HFF-Myc (cell line): ENCODE results near the gene STARD13.
A peak's percentile ranks its signal among the peaks of the same experiment; 100 is the strongest.

Experiments
- DNase-seq: peaks from one replicate; pipeline ENCODE4 v3.0.0-alpha.2; 2011; ENCODE audit warnings: low read depth; ENCODE audit errors: extremely low read depth
- H3K4me3 ChIP-seq: replicated peaks from 2 replicates; pipeline ENCODE4 v1.5.1; 2011; ENCODE audit warnings: low read depth, mild to moderate bottlenecking, control low read depth, low read length
- CTCF ChIP-seq: IDR thresholded peaks from 2 replicates; pipeline ENCODE4 v1.5.1; 2012; ENCODE audit warnings: mild to moderate bottlenecking, low read depth, low read length, control low read depth; ENCODE audit errors: missing control alignments

Gene STARD13

GRCh38 chr13:33073338-33073737 lies 212.2 kb downstream of the STARD13 start:
- DNase-seq = no peak
- no peak for TF ChIP-seq CTCF
- no peak overlapping the region for H3K4me3 ChIP-seq

GRCh38 chr13:33072759-33073158 lies 212.8 kb downstream of the STARD13 start:
- TF ChIP-seq CTCF = no peak
- H3K4me3 ChIP-seq = no peak overlapping the region

GRCh38 chr13:33072282-33072681 lies 213.3 kb downstream of the STARD13 start:
- TF ChIP-seq CTCF = no peak
- no peak overlapping the region for H3K4me3 ChIP-seq
- DNase-seq = no peak

More at GRCh38 chr13:33072759-33073158, 212.8 kb downstream of the STARD13 start:
- no peak for DNase-seq

- no peak overlapping the region for H3K4me3 ChIP-seq
- no peak for TF ChIP-seq CTCF
- no peak for DNase-seq
Measured at GRCh38 chr13:33070713-33071112, 214.8 kb downstream of the STARD13 start.

GRCh38 chr13:33069365-33069764 lies 216.2 kb downstream of the STARD13 start:
- peak; percentile 20 for TF ChIP-seq CTCF
- no peak overlapping the region for H3K4me3 ChIP-seq
- DNase-seq = no peak

- TF ChIP-seq CTCF = no peak
Measured at GRCh38 chr13:33066329-33066728, 219.2 kb downstream of the STARD13 start.

GRCh38 chr13:33060815-33061214 lies 224.7 kb downstream of the STARD13 start:
- no peak overlapping the region for H3K4me3 ChIP-seq
- TF ChIP-seq CTCF = no peak
- no peak for DNase-seq

More at GRCh38 chr13:33066329-33066728, 219.2 kb downstream of the STARD13 start:
- no peak for DNase-seq
- no peak overlapping the region for H3K4me3 ChIP-seq
